Occipital lobe (tissue), 2 donors: ENCODE measurements around the gene RBM33. TPM values are rescaled to one million over a fixed set of nuclear protein-coding genes. Genes with fewer than 3 reads are reported as not detected.

Experiments
- DNase-seq: peaks from one replicate; lab custom pipeline; 2025; lab: John Stamatoyannopoulos, UW
- total RNA-seq: library from RNA; depleted of rRNA; stranded (reverse); fragments of >200 nt; gene quantifications from one replicate; pipeline ENCODE4 v1.2.3, GENCODE V29; 2014

RBM33 gene
- total RNA-seq, 1 donor from 2014 or later = 41.6 TPM

DNA sequence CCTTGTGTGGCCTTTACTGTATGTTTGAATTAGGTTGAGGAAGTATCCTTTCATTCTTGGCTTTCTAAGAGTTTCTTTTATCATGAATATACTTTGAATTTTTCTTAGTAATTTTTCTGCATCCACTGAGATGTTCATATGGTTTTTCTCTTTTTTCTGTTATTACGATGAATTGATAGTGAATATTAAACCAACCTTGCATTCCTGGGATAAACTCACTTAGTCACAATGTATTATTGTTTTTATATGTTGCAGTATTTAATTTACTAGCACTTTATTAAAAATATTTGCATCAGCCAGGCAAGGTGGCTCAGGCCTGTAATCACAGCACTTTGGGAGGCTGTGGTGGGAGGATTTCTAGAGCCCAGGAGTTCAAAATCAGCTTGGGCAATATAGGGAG, 15.3 kb upstream of the RBM33 start:
- DNase-seq = no peak

DNA sequence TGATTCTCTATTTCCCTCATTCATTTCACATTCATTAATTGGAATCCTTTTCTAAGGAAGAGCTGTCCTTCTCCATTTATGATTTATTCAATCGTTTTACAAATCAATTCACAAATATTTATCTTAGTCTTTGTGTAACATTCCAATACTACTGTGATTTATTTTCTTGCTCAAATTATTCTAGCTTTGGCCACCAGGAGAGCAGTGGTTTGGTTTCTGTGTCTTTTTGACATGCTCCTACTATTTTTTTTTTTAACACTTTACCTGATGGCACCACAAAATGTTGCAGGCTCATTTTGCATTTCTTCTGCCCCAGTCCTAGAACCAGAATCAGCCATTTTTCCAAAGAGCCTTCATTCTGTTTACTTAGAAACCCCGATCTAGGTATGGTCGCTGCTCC, 13.3 kb upstream of the RBM33 start:
- no peak for DNase-seq

DNA sequence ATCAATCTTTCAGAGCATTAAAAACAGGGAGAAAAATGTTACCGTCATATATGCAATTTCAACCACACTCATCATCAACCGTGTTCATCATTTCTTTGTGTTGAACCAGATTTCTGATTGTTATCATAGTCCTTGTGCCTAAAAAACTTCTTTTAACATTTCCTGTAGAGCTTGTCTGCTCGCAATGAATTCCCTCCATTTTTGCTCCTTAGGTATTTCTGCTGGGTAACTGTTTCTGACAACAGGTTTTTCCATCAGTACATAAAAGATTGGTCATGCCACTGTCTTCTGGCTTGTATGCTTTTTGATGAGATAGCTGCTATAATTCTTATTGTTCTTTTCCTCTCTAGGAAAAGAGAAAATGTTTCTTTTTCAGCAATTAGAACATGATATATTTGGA, 8.6 kb upstream of the RBM33 start:
- no peak for DNase-seq

DNA sequence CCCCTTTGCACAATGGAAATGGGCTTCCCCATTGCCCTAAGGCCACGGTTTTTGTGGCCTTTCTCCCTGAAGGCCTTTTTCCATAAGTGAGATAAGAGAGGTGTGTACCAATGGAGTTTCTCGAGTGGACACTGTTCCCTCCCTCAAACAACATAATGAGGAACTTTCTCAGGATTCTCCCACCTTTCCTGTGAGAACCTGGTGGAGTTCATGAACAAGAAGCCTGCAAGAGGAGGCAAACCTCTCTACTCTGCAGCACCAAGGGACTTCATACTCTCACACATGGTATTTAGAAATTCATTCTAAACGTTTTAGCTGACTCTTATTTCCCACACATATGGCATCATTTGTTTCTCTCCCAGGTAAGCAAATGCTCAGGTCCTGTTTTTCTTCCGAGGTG, 7.3 kb upstream of the RBM33 start:
- DNase-seq = no peak

DNA sequence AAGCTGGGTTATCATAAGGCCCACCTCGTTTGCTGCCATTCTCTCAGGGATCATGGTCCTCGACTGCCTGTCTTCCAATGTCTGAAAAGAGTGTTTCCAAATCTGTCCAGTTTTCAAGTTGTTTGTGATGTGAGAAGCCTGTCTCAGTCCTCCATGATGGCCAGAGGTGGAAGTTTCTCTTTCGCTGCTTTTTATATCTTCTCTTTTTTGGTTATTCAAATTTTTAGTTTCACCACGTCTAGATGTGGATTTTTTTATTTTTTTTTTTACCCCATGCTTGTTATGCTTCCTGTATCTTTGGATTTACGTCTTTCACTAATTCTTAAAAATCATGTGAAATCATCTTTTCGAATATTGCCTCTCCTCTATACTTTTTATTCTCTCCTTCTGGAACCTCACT, 6.1 kb upstream of the RBM33 start:
- no peak for DNase-seq

DNA sequence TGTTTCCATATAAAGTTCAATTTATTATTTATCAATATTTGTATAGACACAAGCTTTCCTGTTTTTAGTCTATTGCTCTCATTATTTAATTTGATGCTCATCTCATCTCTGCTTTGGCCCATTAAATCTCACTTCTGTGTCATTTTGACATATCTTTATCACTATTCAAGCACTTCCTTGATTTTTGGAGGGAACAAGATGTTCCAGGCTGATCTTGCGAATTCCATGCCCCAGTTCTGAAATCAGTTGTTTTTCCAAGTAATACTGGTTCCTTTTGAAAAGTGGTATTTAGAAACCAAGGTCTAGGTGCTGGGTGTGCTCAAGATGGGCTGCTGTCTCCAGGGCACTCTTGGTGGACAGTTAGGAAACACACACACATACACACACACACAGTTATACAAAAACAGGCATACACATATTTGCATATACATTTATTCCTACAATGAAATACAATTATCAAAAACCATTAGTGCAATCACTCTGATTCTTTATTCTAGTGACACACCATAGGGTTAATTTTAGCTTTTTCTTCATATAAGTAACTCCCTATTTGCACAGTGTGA, 4.4 kb upstream of the RBM33 start:
- no peak for DNase-seq

DNA sequence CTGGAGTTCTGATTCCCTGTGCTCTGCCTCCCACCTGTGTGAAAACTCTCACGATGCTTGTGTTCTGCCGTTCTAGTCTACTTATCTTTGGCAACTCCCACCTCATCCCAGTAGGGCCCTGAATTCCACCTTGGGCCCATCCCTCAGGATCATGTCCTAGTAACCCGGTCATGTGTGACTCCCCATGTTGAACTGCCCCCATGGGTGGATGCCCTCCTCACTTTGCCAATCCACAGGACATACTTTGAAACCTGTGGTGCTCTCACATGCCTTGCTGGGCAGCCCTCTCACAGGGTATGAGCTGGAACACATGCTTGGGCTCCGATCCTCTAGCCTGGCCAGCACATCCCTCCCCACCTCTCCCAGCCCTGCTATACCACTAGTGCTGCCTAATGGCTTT, 3.8 kb upstream of the RBM33 start:
- no peak for DNase-seq

DNA sequence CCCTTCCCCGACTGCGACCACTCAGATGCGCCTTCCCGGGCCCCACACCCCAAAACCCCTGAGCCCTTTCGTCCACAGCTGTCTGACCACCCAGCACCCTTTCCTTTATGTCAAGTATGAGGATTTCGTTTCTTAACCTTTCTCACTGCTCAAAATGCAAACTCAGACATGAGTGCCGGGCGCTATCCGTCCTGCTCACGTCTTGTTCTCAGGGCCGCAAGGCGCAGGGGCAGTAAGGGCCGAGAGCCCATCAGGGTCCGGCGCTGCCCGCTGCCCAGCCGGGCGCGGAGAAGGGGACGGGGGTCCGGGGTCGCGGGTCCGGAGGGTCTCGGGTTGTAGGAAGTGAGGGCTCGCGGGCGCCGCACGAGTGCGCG, 670 bp upstream of the RBM33 start:
- no peak for DNase-seq

DNA sequence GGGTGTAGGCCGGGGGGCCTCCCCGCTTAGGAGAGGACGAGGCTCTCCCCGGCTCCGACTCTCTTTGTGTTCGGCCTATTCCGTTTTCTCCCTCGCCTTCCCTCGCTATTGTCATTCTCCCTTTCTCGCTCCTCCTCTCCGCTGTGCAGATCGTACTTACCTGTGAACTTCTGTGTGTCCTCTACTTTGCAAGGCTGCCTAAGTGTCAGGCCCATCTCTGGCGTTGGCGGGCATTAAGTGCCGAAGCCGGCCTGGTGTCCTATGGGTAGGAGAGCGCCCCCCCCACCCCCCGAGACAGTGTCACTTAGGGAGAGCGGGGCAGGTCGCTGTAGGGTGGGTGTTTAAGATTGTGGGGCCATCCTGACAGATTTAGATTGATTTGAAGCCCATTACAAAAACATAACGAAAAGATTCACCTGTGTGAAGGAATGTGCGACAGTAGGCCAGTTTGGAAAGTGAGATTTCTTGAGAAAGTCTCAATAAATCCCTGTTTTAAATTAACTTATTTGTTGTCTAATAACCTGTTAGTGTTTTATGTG, 579 bp downstream of the RBM33 start:
- DNase-seq = peak; percentile 41

DNA sequence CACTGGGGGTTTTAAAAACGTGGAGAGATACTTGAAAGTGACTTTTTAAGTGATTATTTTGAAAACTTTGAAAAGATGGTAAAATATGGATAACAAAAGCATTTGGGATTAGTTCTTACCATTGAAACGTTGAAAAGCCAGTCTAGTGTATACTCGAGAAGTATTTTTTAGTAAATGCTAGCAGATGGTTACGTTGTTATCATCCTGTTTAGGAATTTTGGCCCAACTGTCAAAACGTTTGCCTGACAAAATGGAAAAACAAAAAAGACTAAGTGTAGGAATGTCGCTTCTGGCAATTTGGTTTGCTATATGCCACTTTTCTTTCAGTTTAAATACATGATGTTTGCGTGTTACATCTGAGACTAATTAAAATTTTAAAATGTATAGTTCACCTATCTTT, 1.2 kb downstream of the RBM33 start:
- no peak for DNase-seq

DNA sequence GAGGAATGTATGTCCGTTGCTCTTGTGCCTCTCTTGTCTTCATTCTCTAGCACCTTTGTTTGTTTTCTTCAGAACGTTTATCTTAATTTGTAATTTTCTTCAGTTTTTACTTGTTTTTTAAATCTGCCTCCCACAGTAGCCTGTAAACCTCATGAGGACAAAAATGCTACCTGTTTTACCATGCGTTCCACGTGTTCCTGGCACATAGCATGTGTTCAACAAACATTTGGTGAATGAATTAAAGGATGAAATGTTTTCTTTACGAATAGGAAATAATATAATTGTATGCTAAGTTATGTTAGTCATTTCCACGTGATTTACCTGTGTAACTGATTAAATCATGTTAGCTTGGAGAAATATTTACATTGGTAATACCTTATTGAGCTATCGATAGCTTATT, 2.2 kb downstream of the RBM33 start:
- DNase-seq = no peak

DNA sequence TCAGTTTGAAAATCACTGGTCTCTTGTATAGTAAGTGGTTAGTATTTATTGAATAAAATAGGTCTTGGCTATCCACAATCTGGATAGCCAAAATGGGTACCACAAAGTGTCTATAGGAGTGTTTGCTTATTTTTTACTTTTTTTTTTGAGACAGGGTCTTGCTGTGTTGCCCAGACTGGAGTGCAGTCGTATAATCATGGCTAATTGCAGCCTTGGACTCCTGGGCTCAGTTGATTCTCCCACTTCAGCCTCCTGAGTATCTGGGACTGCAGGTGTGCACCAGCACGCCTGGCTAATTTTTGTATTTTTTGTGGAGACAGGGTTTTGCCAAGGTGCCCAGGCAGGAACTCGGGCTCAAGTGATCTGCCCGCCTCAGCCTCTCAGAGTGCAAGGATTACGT, 2.8 kb downstream of the RBM33 start:
- DNase-seq = no peak

DNA sequence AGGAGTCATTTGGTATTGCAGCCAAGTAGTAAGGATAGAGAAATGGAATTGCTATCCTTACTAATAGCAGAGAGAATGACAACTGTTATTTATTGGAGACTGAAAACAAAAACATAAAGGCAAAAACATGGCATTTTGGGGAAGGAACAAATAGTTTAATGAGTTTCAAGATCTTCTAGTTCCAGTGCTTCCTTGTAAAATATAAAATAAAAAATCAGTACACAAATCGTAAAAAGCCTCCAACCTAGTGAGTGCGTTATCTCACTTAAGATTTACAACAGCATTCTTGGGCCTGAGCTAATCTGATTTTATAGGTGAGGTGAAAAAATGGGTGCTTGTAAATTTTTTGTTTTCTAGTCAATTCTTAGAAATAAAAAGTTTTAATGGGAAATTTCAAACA, 3.3 kb downstream of the RBM33 start:
- DNase-seq = no peak

DNA sequence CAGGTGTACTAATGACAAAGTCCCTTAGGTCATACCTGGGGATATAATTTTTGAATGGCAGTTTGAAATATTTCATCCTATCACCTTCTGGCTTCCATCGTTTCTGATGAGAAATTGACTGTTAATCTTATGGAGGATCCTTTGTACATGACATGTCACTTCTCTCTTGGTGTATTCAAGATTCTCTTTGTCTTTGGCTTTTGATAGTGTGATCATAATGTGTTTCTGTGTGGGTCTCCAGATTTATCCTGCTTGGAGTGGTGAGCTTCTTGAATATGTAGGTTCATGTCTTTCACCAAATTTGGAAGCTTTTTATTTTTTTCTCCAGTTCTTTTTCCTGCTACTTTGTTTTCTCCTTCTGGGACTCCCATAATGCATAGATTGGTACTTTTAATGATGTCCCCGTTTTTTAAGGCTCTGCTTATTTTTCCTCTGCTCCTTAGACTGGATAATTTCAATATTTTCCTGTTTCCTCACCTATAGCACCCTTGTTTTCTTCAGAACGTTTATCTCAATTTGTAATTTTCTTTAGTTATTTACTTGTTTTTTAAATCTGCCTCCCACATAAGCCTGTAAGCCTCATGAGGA, 4.4 kb downstream of the RBM33 start:
- no peak for DNase-seq

DNA sequence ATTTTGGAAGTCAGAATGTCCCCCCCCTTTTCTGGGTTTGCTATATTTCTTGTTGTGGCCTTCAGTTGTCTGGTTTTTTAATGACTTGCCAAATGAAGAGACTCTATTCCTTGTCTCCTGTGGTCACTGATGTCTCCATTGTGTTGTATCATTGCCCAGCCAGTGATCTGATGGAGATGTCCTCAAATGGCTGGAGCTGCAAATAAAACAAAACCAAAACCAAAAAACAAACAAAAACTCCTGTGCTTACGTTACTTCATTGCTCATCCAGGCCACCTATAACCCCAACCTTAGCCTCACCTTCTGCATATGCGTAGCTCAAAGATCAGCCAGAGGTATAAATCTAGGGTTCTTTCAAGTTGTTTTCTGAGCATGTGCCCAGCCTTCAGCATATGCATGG, 5.1 kb downstream of the RBM33 start:
- DNase-seq = no peak

DNA sequence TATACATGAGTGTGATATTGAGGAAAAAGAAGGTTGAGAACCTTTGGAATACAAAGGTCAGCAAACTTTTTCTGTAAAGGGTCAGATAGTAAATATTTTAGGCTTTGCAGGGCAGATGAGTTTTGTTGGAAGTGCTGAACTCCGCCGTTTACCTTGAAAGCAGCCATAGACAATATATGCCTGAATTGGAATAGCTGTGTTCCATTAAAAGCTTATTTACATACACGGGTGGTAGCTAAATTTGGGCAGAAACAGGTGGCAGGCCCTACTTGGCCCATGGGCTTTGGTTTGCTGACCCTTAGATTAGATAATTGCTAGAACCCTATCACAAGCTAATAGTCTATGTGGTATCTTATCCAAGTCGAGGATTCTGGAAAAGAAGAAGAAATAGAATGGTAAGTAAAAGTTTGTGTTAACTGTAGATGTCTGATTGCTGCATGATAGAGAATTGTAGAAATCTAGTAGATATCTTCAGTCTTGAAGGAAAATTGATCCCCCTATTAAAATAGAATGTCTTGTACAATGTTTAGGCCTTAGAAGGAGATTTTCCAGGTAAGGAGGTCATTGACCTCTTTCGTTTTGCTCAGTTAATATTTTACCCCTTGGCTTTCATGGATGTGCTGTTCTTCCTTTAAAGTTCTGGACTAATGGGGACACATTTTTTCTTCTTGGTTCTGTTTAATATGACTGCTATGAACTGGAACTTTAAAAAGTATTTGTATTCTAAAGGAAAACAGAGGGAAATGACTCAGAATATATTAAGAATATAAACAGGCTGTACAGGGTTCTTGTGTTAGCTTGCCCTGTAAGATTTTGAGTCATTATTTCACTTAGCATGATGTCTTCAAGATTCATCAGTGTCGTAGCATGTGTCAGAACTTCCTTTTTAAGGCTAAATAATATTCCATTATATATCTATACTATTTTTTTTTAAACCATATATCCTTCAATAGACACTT, 8.0 kb downstream of the RBM33 start:
- DNase-seq = no peak

DNA sequence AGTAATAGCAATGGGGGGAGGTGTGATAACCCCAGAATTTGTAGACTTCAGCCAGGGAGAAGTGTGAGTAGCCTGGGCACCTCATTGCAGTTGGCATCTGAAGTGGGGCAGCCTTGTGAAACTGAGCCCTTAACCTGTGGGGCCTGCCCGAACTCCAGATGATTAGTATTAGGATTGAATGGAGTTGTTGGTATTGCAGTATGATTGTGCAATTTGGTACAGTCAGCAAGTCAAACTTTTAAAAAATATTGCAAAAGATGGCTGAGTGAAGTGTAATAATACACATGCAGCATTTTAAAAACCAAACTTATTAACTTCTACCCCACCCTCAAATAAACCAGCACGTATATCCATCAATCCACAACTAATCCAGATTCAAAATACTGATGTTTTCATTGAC, 9.3 kb downstream of the RBM33 start:
- no peak for DNase-seq

DNA sequence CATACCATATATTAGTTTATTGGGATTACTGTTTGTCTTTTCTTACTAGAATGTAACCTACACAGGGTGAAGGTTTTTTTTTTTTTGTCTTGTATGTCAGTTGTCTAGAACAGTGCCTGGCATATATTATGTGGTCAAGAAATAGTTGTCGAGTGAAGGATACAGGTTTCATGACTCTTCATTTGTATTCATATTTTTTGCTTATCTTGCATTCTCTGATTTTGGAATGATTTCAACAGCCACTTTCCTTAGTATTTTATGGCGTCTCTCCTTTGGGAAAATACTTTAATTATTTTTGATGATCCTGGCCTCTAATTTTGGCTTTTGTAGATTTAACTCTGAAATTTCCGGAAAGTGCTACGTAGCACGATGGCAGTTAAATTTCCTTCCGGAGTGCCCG, 12.4 kb downstream of the RBM33 start:
- no peak for DNase-seq

DNA sequence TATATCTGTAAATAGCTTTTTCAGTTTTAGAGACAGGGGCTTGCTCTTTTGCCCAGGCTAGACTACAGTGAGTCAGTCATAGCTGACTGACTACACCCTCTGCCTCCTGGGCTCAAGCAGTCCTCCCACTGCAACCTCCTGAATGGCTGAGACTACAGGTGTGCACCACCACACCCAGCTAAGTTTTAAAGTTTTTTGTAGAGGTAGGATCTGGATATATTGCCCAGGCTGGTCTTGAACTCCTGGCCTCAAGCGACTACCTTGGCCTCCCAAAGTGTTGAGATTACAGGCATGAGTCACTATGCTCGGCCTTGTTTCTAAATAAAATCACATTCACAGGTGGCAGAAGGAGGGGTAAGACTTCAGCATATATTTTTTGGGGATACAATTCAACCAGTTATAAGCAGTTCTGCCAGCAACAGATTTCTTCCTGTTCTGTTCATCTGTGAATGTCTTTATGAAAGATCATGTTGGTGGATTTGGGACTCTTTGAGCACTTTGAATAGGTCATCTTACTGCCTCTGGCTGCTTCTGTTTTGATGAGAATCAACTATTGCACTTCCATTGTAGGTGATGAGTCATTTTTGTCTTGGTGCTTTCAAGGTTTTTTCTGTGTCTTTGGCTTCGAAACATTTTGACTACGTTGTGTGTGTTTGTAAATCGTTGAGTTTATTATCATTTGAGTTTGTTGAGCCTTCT, 15.7 kb downstream of the RBM33 start:
- no peak for DNase-seq

DNA sequence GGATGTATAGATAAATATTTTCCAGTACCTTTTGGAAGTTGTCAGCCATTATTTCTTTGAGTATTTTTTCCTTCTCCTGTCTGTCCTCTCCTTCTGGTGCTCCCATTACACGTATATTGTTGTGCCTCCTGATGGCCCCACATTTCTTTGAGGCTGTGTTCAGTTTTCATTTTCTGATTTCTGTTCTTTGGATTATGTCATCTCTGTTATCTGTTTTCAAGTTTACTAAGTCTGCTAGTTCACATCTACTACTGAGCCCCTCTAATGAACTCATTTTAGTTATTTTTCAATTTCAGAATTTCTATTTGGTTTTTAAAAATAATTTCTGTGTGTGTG, 16.3 kb downstream of the RBM33 start:
- no peak for DNase-seq

DNA sequence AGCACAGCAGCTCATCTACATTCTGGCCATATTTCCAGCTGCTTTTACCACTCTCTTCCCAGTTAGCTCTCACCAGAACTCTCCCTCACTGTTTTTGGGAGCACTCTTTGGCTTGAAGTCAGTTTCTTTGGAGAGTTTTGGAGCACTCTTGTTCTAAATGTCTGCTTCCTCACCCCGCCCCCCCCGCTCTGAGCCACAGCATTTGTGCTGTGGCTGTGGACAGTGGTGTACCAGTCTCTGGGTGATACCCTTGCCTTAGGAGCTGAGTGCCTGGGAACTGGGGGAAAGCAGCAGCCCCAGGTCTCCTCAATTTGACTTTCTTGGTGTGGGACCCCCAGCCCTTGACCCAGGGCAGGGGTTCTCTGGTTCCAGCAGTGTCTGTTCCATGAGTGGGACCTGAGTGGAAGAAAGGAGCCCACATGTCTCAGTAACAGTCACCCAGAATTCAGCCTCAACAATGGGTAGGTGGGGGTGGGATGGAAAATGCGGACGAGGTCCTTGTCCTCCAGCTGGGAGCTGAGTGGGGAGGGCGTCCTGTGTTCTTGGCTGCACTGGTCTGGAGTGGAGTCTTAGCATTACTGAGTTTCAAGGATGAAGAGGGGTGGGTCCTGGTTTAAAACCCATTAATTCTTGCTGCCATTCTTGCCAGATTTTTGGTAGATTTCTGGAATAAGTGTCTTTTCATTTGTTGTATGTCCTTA, 18.0 kb downstream of the RBM33 start:
- no peak for DNase-seq

DNA sequence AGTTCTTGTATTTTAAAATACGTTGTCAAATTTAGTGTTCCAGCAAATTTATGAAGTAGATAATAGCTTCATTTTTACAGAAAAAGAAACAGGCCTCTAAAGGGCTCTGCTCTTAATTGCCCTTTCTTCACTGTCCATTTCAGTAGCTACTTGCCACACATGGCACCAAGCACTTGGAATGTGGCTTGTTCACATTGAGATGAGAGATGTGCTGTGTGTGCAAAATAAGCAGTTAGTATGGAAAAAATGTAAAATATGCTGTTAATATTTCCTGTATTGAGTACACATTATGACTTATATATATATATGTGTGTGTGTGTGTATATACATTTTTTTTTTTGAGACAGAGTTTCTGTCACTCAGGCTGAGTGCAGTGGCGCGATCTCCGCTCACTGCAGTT, 19.5 kb downstream of the RBM33 start:
- no peak for DNase-seq
